ENCODE results near the gene CEP164.

- no peak for TF ChIP-seq ZNF792 (tag by site-specific recombination; IDR thresholded peaks at IDR 0.05)
- no peak for TF ChIP-seq ZBTB7A (tag by site-specific recombination; IDR thresholded peaks at IDR 0.05; ENCODE audit: low read depth)
- TF ChIP-seq CTCF (tag by site-specific recombination; IDR thresholded peaks at IDR 0.05): no peak
- no peak for TF ChIP-seq TCF7L2 (IDR thresholded peaks at IDR 0.05; ENCODE audit: borderline replicate concordance, low read depth, low read length)
- TF ChIP-seq ZNF354C (tag by site-specific recombination; IDR thresholded peaks at IDR 0.05; ENCODE audit: borderline replicate concordance, low read depth): no peak
Measured at GRCh38 chr11:117279711-117280376, 47.8 kb upstream of the CEP164 start.

Data from HEK293 (cell line).